GM06990 (cell line): ENCODE results near the gene APOA4.
"Not testable (repeated sequence)": the region's sequence is repeated elsewhere in the genome, so short reads cannot be mapped to it uniquely, and the experiment has no call there.

Experiments used
- DNase-seq: peaks from one replicate; pipeline ENCODE4 v3.0.0-alpha.2; 2011; ENCODE audit not compliant: insufficient read length; ENCODE audit errors: extremely low read depth
- H3K27me3 ChIP-seq: replicated peaks from 2 replicates; pipeline ENCODE4 v1.6.0; 2011; ENCODE audit warnings: low read length; ENCODE audit not compliant: control insufficient read depth, insufficient read depth
- H3K36me3 ChIP-seq: 2 replicates; pipeline ENCODE4 v1.5.1; 2011; ENCODE audit warnings: low read length; ENCODE audit not compliant: control insufficient read depth, insufficient read depth
- H3K4me3 ChIP-seq: replicated peaks from 2 replicates; pipeline ENCODE4 v1.5.1; 2011; ENCODE audit warnings: low read depth, mild to moderate bottlenecking, control low read depth, low read length
- CTCF ChIP-seq: IDR thresholded peaks from 2 replicates; pipeline ENCODE4 v1.5.1; 2011; ENCODE audit warnings: low read length, control low read depth, mild to moderate bottlenecking, inconsistent platforms; ENCODE audit not compliant: insufficient read depth, poor library complexity, severe bottlenecking

APOA4 gene

GRCh38 chr11:116811194-116811593 lies 11.9 kb downstream of the APOA4 start:
- Histone ChIP-seq H3K27me3 (no peaks in the 10 kb centered on the region; the same call in 1 of the 2 replicates), H3K4me3 (no peak overlapping the region), H3K36me3 (no peaks in the 10 kb centered on the region)
- DNase-seq = no peak
- TF ChIP-seq CTCF = no peak

GRCh38 chr11:116808262-116809175 lies 14.6 kb downstream of the APOA4 start:
- H3K36me3 ChIP-seq = no peaks in the 10 kb centered on the region
- H3K4me3 ChIP-seq = no peak overlapping the region
- TF ChIP-seq CTCF = no peak
- no peaks in the 10 kb centered on the region; the same call in 1 of the 2 replicates for H3K27me3 ChIP-seq
- no peak for DNase-seq

- H3K27me3 ChIP-seq = no peaks in the 10 kb centered on the region
- DNase-seq = no peak
- no peak overlapping the region for H3K4me3 ChIP-seq
- H3K36me3 ChIP-seq = no peaks in the 10 kb centered on the region
- TF ChIP-seq CTCF = no peak
These were observed 15.4 kb downstream of the APOA4 start for GRCh38 chr11:116807601-116808261.

- no peak for DNase-seq
- TF ChIP-seq CTCF = no peak
- H3K27me3 ChIP-seq = no peaks in the 10 kb centered on the region
- H3K36me3 ChIP-seq = no peaks in the 10 kb centered on the region
- no peak overlapping the region for H3K4me3 ChIP-seq
These were observed 19.1 kb downstream of the APOA4 start for GRCh38 chr11:116804001-116804400.

GRCh38 chr11:116801662-116802061 lies 21.4 kb downstream of the APOA4 start:
- H3K27me3 ChIP-seq, H3K4me3 ChIP-seq, H3K36me3 ChIP-seq, DNase-seq: not testable (repeated sequence)

- TF ChIP-seq CTCF = no peak
- Histone ChIP-seq H3K4me3 (no peak overlapping the region), H3K27me3 (no peaks in the 10 kb centered on the region), H3K36me3 (no peaks in the 10 kb centered on the region)
- DNase-seq = no peak
These were observed 22.5 kb downstream of the APOA4 start for GRCh38 chr11:116800610-116801009.
